GM18508 (cell line): ENCODE data around the gene SPDYE3.
"Not testable (repeated sequence)": the region's sequence is repeated elsewhere in the genome, so short reads cannot be mapped to it uniquely, and the experiment has no call there.

Experiments used
- ATAC-seq: cut with Tn5 transposase; IDR thresholded peaks from one replicate; pipeline ENCODE4 v1.9.1; 2021; ENCODE audit warnings: moderate number of reproducible peaks; ENCODE audit not compliant: insufficient read depth, unreplicated experiment

The SPDYE3 gene

DNA sequence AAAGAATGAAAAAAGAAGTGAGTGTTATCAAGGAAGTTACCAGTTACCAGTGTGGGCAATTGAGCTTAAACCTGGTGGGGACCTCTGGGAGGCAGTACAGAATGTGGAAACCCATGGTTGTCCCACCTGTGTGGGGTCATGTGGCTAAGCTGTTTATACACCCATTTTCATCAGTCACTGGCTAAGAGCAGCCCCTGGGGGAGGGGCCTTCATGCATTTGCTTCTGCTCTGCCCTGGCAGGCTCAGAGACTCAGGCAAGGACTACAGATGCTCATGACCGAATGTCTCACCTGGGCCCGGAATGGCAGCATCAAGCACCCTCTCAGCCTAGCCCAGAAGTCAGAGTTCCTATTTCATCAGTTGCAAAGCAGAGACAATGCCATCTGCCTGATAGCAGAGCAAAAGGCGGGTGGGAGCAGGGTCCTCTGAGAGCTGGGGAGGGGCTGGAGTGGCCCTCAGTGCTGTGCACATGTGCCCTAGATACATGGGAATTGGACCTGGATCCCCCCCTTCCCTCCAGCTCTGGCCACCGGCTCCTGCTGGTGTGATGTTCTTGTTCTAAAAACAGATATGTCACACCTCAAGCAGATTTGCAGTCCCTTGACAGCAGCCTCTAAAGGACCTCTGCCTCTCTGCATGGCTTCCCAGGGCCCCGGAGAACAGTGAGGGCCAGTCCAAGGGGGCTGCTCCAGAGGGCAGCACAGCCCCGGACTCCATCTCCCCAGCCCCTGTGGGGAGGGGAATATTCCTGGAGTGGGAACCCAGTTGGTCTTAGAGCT, 20.1 kb upstream of the SPDYE3 start:
- not testable (repeated sequence) for ATAC-seq

DNA sequence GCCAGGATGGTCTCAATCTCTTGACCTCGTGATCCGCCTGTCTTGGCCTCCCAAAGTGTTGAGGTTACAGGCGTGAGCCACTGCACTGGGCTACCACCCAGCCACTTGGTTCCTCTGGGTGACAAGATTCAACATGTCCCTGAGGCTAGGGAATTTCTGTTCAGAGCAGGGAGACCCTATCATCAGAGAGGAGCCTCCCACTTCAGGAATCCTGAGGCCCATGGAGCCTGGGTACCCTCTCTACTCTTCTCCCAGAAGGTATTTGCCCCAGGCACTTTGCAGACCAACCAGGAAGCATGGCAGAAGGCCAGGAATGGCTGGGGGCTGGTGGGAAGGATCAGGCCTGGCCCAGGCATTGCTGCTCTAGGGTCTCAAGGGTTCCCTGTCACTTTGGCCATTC, 19.2 kb upstream of the SPDYE3 start:
- not testable (repeated sequence) for ATAC-seq

DNA sequence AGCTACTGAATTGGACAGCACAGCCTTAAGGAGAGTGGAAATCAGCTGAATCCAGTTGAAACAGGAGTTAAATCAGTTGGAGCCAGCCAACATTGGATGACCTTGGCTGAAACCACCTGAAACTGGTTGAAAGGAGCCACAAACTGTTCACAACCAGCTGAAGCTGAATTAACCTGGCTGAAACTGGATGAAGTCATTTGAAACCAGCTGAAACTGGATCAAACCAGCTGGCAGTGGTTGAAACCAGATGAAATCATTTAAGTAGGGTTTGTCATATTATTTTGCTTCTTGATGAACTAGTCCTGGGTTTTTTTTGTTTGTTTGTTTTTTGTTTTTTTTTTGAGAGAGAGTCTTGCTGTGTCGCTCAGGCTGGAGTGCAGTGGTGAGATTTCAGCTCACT, 15.3 kb upstream of the SPDYE3 start:
- not testable (repeated sequence) for ATAC-seq

DNA sequence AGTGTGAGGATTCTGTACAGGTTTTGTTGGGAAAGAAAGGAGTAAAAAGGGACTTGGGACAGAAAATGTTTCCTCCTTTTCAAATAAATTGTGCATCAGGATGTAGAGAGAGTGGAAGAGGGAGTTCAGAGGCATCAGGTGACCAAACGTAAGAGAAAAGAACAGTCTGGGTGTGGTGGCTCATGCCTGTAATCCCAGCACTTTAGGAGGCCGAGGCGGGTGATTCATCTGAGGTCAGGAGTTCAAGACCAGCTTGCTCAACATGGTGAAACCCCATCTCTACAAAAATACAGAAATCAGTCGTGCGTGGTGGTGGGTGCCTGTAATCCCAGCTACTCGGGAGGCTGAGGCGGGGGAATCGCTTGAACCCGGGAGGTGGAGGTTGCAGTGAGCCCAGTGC, 12.2 kb upstream of the SPDYE3 start:
- ATAC-seq = not testable (repeated sequence)

DNA sequence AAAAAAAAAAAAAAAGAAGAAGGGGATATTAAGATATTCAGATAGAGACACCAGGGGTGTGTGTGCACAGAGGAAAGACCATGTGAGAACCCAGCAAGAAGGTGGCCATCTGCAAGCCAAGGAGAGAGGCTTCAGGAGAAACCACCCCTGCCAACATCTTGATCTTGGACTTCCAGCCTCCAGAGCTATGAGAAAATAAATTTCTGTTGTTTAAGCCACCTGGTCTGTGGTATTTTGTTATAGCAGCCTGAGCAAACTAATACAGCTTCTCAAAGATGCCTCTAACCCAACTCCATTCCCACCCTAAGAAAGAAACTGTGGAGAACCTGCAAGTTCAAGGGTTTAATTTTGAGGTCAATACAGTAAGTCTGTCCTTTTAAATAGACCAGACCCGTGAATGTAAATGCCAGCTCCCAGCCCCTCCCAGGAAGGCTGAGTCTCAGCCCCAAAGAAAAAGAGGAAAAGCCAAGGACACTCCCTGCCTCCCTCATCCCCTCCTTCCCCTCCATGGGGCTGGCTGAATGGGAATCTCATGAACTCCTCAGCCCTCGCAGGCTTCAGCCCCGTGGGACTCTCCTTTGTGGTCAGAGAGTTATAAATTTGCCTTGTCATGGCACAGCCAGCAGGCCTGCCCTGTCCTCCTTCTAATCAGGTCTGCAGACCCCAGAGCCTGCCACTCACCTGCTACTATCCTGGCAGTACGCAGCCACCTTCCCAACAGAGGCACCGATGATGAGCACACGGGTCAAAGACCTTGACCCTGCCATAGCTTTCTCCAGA, 9.5 kb upstream of the SPDYE3 start:
- not testable (repeated sequence) for ATAC-seq

DNA sequence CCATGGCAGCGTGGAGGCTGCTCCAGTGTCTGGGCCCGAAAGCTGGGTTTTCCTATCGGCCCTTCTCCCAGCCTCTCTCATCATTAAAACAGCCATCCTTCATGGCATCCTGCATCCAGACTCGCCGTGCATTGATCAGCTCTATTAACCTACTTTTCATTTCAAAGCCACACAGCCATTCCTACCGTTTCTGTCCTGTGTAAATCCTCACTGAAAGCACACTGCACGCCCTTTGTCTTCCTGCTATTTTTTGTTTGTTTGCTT, 8.9 kb upstream of the SPDYE3 start:
- ATAC-seq = not testable (repeated sequence)

DNA sequence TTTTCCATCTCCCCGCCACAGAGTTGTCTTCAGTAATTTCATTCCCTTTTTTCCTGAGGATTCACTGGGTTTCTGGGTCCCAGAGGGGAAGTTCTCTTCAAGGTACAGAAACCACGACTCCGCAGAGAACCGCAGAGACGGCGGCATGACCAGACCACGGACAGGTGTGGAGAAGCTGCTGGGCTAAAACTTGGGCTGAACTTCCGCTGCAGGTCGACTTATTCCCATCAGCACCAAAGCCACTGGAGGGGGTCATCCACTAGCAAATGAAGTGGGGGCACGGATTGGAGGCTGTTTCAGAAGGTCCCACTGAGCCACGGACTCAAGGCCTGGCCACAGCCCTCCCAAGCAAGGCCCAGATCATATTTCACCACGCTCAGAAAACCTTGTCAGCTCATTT, 3.0 kb upstream of the SPDYE3 start:
- ATAC-seq = not testable (repeated sequence)

DNA sequence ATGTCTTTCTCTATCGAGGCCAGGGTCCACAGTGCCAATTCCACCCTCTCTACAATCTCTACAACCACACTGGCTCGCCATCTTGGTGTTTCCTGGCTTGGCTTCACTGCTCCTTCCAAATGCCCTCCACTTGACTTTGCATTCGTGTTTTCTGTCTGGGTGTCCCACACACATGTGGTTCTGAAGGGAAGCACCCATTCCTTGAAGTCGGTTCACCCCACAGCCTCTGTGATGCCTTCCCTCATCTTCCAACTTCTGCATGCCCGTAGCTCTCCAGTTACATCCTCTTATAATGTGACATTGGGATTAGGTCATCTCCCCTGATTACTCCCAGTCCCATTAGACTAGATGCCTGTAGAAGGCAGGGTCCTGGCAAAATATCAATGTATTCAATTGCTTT, 10.8 kb downstream of the SPDYE3 start:
- ATAC-seq = not testable (repeated sequence)

DNA sequence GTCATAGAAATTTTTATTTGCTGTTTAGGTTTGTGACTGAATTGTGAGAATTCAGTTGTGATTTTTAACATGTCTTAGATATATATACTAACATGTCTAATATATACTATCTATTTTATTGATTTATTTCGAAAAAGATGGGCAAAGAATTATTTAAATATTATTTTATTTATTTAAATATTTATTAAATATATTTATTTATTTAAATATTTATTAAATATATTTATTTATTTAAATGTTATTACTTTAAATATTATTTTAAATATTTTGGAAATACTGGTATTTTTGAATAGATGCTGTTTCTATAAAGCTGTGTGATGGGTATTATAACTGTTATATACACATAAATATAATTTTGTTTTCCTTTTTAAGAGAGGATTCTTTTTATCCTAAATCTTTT, 14.1 kb downstream of the SPDYE3 start:
- not testable (repeated sequence) for ATAC-seq

DNA sequence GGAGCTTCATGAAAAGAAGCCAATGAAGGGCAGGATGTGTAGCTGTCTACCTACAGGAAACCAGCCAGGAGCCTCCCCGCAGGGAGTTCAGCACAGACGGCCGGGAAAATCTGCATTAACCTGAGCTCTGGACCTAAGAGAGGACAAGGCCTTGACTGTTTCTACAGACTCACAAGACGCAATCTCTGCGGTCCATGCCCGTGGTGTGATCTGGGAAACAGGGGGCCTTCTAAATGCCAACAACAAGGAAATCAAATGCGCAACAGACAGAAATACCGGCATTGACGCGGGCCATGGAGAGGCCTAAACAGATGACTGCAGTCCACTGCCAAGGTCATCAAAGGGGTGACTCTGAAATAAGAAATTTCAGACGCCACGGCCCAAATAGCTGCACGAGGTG, 16.7 kb downstream of the SPDYE3 start:
- not testable (repeated sequence) for ATAC-seq

DNA sequence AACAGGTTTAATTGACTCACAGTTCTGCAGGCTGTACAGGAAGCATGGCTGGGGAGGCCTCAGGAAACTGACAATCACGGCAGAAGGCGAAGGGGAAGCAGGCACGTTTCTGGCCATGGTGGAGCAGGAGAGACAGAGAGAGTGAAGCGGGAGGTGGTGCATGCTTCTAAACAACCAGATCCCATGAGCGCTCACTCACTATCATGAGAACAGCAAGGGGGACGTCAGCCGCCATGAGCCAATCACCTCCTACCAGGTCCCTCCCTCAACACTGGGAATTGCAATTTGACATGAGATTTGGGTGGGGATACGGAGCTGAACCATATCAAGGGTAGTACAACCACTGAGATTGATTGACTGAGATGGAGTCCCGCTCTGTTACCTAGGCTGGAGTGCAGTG, 18.2 kb downstream of the SPDYE3 start:
- not testable (repeated sequence) for ATAC-seq

DNA sequence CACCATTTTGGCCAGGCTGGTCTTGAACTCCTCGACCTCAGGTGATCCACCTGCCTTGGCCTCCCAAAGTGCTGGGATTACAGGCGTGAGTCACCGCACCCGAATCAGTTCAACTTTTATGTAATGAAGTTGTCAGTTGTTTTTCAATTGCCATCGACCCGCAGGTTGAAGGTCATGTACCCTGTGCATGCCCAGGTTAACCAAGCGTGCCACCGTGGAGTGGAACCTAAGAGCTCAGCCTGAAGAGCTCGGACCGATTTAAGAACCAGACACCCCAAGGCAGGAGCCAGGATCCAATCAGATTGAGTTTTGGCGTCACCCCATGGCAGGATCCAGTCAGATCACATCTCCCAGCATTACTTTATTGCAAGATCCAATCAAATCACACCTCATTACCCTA, 19.4 kb downstream of the SPDYE3 start:
- not testable (repeated sequence) for ATAC-seq

DNA sequence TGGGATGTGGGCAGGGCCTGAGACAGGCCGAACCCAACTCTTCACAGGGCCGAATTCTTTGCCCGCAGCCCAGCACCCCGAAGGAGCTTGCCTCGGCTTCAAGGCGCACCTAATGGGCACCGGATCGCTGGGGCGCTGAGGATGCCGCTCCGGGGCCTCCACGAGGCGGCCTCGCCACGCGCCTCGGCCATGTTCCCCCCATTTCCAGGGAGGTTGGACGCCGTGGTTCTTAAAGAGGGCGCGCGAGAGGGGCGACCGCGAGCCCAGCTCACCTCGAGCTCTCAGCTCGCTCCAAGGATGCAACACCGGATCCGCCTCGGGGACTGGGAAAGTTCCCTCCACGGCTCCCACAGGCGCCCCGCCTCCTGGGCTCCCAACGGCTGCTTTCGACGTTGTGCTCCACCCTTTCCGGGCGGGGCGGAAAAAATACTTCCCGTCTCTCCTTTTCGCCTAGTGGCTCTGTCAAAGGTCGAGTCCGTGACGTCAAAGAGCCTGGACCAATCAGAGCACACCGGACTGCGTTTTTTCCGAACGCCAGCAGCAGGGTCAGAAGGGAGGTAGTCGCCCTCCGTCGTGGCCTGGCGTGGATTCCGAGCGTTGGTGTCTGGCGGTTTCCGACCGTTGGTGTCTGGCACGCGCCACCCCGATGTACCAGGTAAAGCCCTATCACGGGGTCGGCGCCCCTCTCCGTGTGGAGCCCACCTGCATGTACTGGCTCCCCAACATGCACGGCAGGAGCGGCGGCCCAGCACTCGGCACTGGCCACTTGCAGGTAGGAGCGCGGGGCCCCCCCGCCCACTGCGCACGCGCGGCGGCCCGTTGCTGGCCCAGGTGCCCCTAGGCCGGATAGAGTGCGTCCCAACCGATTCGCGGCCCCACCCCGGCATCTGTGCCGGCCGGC, 28.3 kb downstream of the SPDYE3 start:
- peak; percentile 81 for ATAC-seq

DNA sequence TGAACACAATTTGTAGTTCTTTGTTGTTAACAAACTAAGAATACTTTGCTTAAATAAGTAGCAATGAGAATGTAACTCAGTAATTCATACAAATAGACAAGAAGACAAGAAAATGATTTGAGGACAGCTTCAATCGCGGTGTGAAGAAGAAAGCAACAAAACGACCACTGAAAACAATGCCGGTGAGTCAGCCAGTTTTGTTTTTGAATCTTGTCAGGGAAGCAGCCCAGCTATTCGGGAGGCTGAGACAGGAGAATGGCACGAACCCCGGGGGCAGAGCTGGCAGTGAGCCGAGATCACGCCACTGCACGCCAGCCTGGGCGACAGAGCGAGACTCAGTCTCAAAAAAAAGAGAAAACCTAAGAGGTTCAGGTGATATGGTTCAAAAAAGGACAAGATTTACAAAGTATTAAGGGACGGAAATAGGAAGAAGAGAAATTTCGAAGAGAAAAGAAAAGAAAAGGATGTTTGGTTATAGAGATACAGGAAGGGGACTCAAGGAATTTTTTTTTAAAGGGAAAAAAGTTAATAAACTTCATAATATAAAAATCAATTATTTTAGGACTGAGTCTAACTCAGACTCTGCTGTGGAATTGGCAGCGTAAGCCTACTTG, 30.7 kb downstream of the SPDYE3 start:
- not testable (repeated sequence) for ATAC-seq

DNA sequence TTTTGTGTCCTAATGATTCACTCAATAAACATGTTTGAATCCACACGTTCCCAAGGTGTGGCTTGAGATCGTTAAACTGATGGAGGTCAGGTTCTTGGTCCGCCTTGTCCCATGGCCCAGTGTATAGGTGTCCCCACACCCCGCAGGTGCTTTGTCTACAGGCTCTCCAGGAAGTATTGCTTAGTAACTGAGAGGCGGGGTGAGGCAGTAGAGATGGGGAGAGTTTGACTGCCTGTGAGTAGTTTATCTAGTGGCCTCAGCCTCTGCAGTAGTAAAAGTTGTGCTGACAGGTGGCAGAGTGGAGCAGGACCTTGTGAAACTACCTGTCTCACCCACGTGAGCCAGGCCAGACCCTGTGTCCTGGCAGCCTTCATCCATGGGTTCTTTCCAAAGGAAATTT, 33.8 kb downstream of the SPDYE3 start:
- ATAC-seq = not testable (repeated sequence)

DNA sequence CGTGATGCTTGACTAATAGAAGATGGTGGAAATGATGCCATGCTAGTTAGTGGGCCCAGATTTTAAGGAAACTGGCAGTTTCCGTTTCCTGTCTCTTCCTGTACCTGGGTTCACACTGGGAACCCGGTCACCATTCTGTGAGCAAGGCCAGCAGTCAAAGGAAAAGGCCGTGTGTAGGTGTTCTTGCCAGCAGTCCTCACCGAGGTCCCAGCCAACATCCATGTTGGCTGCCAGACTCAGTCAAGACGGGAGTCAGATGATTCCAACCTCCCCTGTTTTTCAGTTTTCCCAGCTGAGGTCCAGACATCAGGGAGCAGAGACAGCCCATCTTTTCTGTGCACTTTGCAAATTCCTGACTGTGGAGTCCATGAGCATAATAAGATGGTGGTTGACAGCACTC, 35.3 kb downstream of the SPDYE3 start:
- ATAC-seq = no peak

DNA sequence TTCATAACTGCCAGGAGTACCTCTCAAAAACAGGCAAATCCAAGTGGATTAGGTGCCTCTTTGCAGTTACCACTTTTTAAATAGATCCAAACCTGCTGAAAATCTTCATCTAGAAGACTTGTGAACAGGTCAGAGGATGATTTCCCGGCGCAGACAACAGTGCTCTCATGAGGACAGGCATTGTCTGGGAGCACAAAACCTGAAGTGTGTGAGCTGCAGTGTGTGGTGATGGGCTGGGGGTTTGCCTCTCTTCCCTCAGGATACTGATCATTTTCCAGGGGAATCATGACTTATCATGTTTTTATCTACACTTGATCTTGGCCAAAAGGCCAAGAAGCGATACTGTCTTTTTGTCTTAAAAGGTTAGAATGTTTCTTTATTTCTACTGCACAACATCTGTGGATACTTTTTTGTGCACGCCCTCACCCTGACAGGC, 36.6 kb downstream of the SPDYE3 start:
- ATAC-seq = not testable (repeated sequence)

DNA sequence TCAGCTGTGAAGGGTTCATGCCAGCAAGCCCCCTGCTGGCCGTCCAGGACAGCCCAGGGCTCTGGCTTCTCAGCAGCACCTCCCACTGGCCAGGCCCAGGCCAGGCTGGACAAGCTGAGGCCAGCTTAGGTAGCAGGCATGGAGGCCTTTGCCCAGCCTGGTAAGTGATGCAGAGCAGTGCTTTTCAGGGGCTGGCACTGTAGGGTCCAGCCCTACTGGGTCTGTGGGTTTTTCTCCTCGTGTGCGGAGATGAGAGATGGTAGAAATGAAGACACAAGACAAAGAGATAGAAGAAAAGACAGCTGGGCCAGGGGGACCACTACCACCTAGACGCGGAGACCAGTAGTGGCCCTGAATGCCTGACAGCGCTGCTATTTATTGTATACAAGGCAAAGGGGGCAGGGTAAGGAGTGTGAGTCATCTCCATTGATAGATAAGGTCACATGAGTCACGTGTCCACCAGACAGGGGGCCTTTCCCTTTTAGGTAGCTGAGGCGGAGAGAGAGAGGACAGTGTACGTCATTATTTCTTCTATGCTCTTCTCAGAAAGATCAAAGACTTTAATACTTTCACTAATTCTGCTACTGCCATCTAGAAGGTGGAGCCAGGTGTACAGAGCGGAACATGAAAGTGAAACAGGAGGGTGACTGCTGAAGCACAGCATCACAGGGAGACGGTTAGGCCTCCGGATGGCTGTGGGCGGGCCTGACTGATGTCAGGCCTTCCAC, 37.2 kb downstream of the SPDYE3 start:
- ATAC-seq = peak; percentile 36

DNA sequence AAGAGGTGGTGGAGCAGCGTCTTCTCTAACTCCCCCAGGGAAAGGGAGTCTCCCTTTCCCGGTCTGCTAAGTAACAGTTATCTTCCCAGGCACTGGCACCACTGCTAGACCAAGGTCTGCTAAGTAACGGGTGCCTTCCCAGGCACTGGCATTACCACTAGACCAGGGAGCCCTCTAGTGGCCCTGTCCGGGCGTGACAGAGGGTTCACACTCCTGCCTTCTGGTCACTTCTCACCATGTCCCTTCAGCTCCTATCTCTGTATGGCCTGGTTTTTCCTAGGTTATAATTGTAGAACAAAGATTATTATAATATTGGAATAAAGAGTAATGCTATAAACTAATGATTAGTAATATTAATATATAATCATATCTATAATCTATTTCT, 37.8 kb downstream of the SPDYE3 start:
- peak; percentile 24 for ATAC-seq

DNA sequence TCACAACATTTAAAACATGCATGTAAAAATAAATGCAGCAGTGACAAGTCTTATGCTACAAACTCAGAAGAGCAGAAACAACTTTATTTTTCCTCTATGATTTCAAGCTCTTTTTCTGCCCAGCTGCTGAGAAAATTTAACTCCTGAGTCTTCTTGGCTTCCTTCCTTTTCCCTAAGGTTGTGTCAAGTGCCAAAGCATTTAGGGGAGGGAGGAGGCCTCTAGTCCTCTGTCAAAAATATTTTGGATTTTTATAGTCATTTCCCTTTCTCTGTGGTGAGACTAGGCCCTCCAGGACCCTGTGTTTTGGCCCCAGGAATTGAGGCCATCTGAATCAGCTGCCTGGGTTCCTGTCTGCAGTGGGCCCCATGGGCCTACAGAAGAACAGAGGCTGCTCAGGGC, 39.4 kb downstream of the SPDYE3 start:
- no peak for ATAC-seq
